OCI-LY1 (cell line): ENCODE measurements around the gene GDPD1.

Source experiments
- H2AFZ ChIP-seq: fragments of 200-600 bp; sonication (generic), shearing (Covaris generic); 2 replicates; pipeline ENCODE4 v1.6.0; 2014; ENCODE audit warnings: antibody characterized with exemption, mild to moderate bottlenecking, low read length
- H3F3A ChIP-seq: fragments of 200-600 bp; sonication (generic), shearing (Covaris generic); 2 replicates; pipeline ENCODE4 v1.6.0; 2014; ENCODE audit warnings: mild to moderate bottlenecking, antibody characterized with exemption, low read length, moderate library complexity; ENCODE audit not compliant: insufficient read depth
- H3K27ac ChIP-seq: fragments of 200-600 bp; sonication (generic); 2 replicates; pipeline ENCODE4 v1.5.1; 2014; ENCODE audit warnings: low read length, mixed run types, mild to moderate bottlenecking, low read depth; ENCODE audit not compliant: poor library complexity, severe bottlenecking
- H3K27me3 ChIP-seq: fragments of 200-600 bp; sonication (generic); 2 replicates; pipeline ENCODE4 v1.6.0; 2014; ENCODE audit warnings: antibody characterized with exemption, mild to moderate bottlenecking, low read length, moderate library complexity; ENCODE audit not compliant: insufficient read depth
- H3K36me3 ChIP-seq: fragments of 200-600 bp; sonication (generic); 2 replicates; pipeline ENCODE4 v1.6.1; 2014; ENCODE audit warnings: mild to moderate bottlenecking, antibody characterized with exemption, low read length, moderate library complexity, mixed read lengths; ENCODE audit not compliant: insufficient read depth
- H3K4me1 ChIP-seq: fragments of 200-600 bp; sonication (generic); 2 replicates; pipeline ENCODE4 v1.5.1; 2014; ENCODE audit warnings: mild to moderate bottlenecking, low read length, moderate library complexity; ENCODE audit not compliant: insufficient read depth, severe bottlenecking
- H3K4me2 ChIP-seq: fragments of 200-600 bp; sonication (generic), shearing (Covaris generic); 2 replicates; pipeline ENCODE4 v1.6.1; 2014; ENCODE audit warnings: low read length
- H3K4me3 ChIP-seq: fragments of 200-600 bp; sonication (generic); 2 replicates; pipeline ENCODE4 v1.5.1; 2014; ENCODE audit warnings: low read length, low read depth, mild to moderate bottlenecking, mixed read lengths; ENCODE audit not compliant: poor library complexity, severe bottlenecking
- H3K79me2 ChIP-seq: fragments of 200-600 bp; shearing (Covaris generic); 2 replicates; pipeline ENCODE4 v1.6.1; 2016; ENCODE audit warnings: mixed run types, low read length, mixed read lengths; ENCODE audit not compliant: insufficient read depth
- H3K9ac ChIP-seq: fragments of 200-600 bp; sonication (generic), shearing (Covaris generic); 2 replicates; pipeline ENCODE4 v1.6.1; 2014; ENCODE audit warnings: mild to moderate bottlenecking, low read length, mixed read lengths
- H3K9me2 ChIP-seq: fragments of 200-600 bp; sonication (generic), shearing (Covaris generic); 2 replicates; pipeline ENCODE4 v1.6.1; 2014; ENCODE audit warnings: low read depth, mild to moderate bottlenecking, low read length, mixed read lengths
- H3K9me3 ChIP-seq: fragments of 200-600 bp; shearing (Covaris generic); 2 replicates; pipeline ENCODE4 v1.6.1; 2014; ENCODE audit warnings: low read length, mixed read lengths
- H4K20me1 ChIP-seq: fragments of 200-600 bp; sonication (generic), shearing (Covaris generic); 2 replicates; pipeline ENCODE4 v1.6.0; 2016; ENCODE audit warnings: mild to moderate bottlenecking, low read length; ENCODE audit not compliant: insufficient read depth
- CTCF ChIP-seq: fragments of 200-600 bp; sonication (generic), shearing (Covaris generic); IDR thresholded peaks from 2 replicates; pipeline ENCODE4 v1.5.1; 2017; ENCODE audit warnings: mild to moderate bottlenecking, antibody characterized with exemption, low read length, moderate library complexity, mixed read lengths
- EZH2 ChIP-seq: fragments of 200-600 bp; sonication (generic), shearing (Covaris generic); IDR thresholded peaks from 2 replicates; pipeline ENCODE4 v1.8.0; 2017; ENCODE audit warnings: borderline replicate concordance, mixed run types, mild to moderate bottlenecking, antibody characterized with exemption, low read length, moderate library complexity, mixed read lengths

GDPD1 gene

GRCh38 chr17:59238906-59239305 lies 18.6 kb downstream of the GDPD1 start:
- Histone ChIP-seq H3K4me1 (no peaks in the 10 kb centered on the region), H3K9me3 (no peaks in the 10 kb centered on the region), H4K20me1 (no peaks in the 10 kb centered on the region), H2AFZ (no peak overlapping the region), H3K27ac (no peak overlapping the region), H3F3A (no peaks in the 10 kb centered on the region), H3K27me3 (no peaks in the 10 kb centered on the region), H3K9ac (no peak overlapping the region), H3K4me3 (no peak overlapping the region), H3K9me2 (no peaks in the 10 kb centered on the region), H3K36me3 (no peaks in the 10 kb centered on the region), H3K79me2 (no peaks in the 10 kb centered on the region), H3K4me2 (no peak overlapping the region)
- TF ChIP-seq EZH2 (no peak), CTCF (no peak)

GRCh38 chr17:59244081-59244480 lies 23.8 kb downstream of the GDPD1 start:
- Histone ChIP-seq H3F3A (no peaks in the 10 kb centered on the region), H3K4me2 (no peak overlapping the region), H4K20me1 (no peaks in the 10 kb centered on the region), H3K36me3 (no peaks in the 10 kb centered on the region), H3K27me3 (no peaks in the 10 kb centered on the region), H3K9me3 (no peaks in the 10 kb centered on the region), H3K27ac (no peak overlapping the region), H3K79me2 (no peaks in the 10 kb centered on the region), H3K4me3 (no peak overlapping the region), H3K4me1 (no peaks in the 10 kb centered on the region), H3K9me2 (no peaks in the 10 kb centered on the region), H3K9ac (no peak overlapping the region), H2AFZ (no peak overlapping the region)
- no peak for TF ChIP-seq CTCF
- TF ChIP-seq EZH2 = no peak

DNA sequence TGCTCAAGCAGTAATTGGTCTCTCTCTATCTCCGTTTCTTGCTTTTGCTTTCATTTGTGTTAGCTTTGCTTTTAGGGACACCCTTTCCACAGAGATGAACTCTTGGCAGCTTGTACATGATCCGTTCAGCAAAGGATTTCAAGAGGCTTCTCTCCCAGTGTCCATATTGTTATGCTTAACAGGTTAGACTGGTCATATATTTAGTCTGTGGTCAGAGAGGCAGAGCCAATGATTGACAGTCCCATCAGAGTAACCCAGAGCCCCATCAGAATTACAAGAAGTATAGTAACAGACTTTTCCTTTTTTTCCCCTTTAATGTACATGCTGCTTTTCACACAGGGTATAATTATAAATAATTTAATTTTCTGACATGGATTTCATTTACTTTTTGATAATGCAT lies 34.4 kb downstream of the GDPD1 start:
- no peak for TF ChIP-seq CTCF
- H3K4me3 ChIP-seq = no peak overlapping the region
- H3K4me2 ChIP-seq = no peak overlapping the region
- H4K20me1 ChIP-seq = no peaks in the 10 kb centered on the region
- H3K27me3 ChIP-seq = no peaks in the 10 kb centered on the region
- H3K27ac ChIP-seq = no peak overlapping the region
- H3K9me2 ChIP-seq = no peaks in the 10 kb centered on the region
- H3F3A ChIP-seq = no peaks in the 10 kb centered on the region
- H3K4me1 ChIP-seq = no peaks in the 10 kb centered on the region
- no peaks in the 10 kb centered on the region for H3K9me3 ChIP-seq
- no peak overlapping the region for H3K9ac ChIP-seq
- H2AFZ ChIP-seq = no peak overlapping the region
- H3K36me3 ChIP-seq = no peaks in the 10 kb centered on the region
- no peaks in the 10 kb centered on the region for H3K79me2 ChIP-seq
